ENCODE data around the gene FAM120B.
"Not testable (repeated sequence)": the region's sequence is repeated elsewhere in the genome, so short reads cannot be mapped to it uniquely, and the experiment has no call there.

Gene FAM120B

GRCh38 chr6:170404697-170405096, 98.1 kb downstream of the FAM120B start:
- Mint-ChIP-seq H3K4me3 (no peak overlapping the region), H3K9me3 (no peaks in the 10 kb centered on the region), H3K36me3 (ENCODE audit: low read depth) (peaks cover 24% of the 10 kb centered on the region), H3K4me1 (ENCODE audit: low read depth) (no peaks in the 10 kb centered on the region), H3K27ac (no peak overlapping the region), H3K27me3 (ENCODE audit: low read depth) (no peaks in the 10 kb centered on the region)

- H3K4me3 Mint-ChIP-seq = no peak overlapping the region
- H3K27me3 Mint-ChIP-seq (ENCODE audit: low read depth) = peaks cover 2% of the 10 kb centered on the region
- H3K36me3 Mint-ChIP-seq (ENCODE audit: low read depth) = peaks cover 22% of the 10 kb centered on the region
- no peaks in the 10 kb centered on the region for H3K4me1 Mint-ChIP-seq (ENCODE audit: low read depth)
- no peak overlapping the region for H3K27ac Mint-ChIP-seq
- H3K9me3 Mint-ChIP-seq = no peaks in the 10 kb centered on the region
Observed at GRCh38 chr6:170405311-170405975, 98.9 kb downstream of the FAM120B start.

- Mint-ChIP-seq H3K4me3 (no peak overlapping the region), H3K4me1 (ENCODE audit: low read depth) (no peaks in the 10 kb centered on the region), H3K9me3 (peaks cover 6% of the 10 kb centered on the region), H3K27me3 (ENCODE audit: low read depth) (peaks cover 12% of the 10 kb centered on the region), H3K36me3 (ENCODE audit: low read depth) (peaks cover 22% of the 10 kb centered on the region), H3K27ac (no peak overlapping the region)
Observed at GRCh38 chr6:170407200-170407599, 100.6 kb downstream of the FAM120B start.

- Mint-ChIP-seq H3K27me3 (ENCODE audit: low read depth) (peaks cover 15% of the 10 kb centered on the region), H3K27ac (no peak overlapping the region), H3K9me3 (peaks cover 6% of the 10 kb centered on the region), H3K36me3 (ENCODE audit: low read depth) (peaks cover 22% of the 10 kb centered on the region), H3K4me3 (no peak overlapping the region), H3K4me1 (ENCODE audit: low read depth) (no peaks in the 10 kb centered on the region)
Observed at GRCh38 chr6:170407932-170408331, 101.4 kb downstream of the FAM120B start.

- Mint-ChIP-seq H3K27me3 (ENCODE audit: low read depth) (peaks cover 15% of the 10 kb centered on the region), H3K36me3 (ENCODE audit: low read depth) (peaks cover 22% of the 10 kb centered on the region)
- not testable (repeated sequence) for H3K9me3 Mint-ChIP-seq; H3K27ac Mint-ChIP-seq; H3K4me1 Mint-ChIP-seq (ENCODE audit: low read depth); H3K4me3 Mint-ChIP-seq
Observed at GRCh38 chr6:170409746-170410145, 103.2 kb downstream of the FAM120B start.

GRCh38 chr6:170410241-170410640, 103.7 kb downstream of the FAM120B start:
- H3K36me3 Mint-ChIP-seq (ENCODE audit: low read depth) = peaks cover 17% of the 10 kb centered on the region
- no peak overlapping the region for H3K27ac Mint-ChIP-seq
- H3K4me3 Mint-ChIP-seq = no peak overlapping the region
- no peaks in the 10 kb centered on the region for H3K4me1 Mint-ChIP-seq (ENCODE audit: low read depth)
- peaks cover 15% of the 10 kb centered on the region for H3K27me3 Mint-ChIP-seq (ENCODE audit: low read depth)
- H3K9me3 Mint-ChIP-seq = peaks cover 6% of the 10 kb centered on the region

GRCh38 chr6:170415318-170415717, 108.8 kb downstream of the FAM120B start:
- no peak overlapping the region for H3K27ac Mint-ChIP-seq
- H3K4me3 Mint-ChIP-seq = no peak overlapping the region
- H3K9me3 Mint-ChIP-seq = peaks cover 6% of the 10 kb centered on the region
- peaks cover 14% of the 10 kb centered on the region for H3K27me3 Mint-ChIP-seq (ENCODE audit: low read depth)
- H3K36me3 Mint-ChIP-seq (ENCODE audit: low read depth) = no peaks in the 10 kb centered on the region
- H3K4me1 Mint-ChIP-seq (ENCODE audit: low read depth) = no peaks in the 10 kb centered on the region

GRCh38 chr6:170416303-170416702, 109.7 kb downstream of the FAM120B start:
- Mint-ChIP-seq H3K4me3 (no peak overlapping the region), H3K27ac (no peak overlapping the region), H3K9me3 (peaks cover under 1% of the 10 kb centered on the region), H3K36me3 (ENCODE audit: low read depth) (no peaks in the 10 kb centered on the region), H3K27me3 (ENCODE audit: low read depth) (peaks cover 5% of the 10 kb centered on the region), H3K4me1 (ENCODE audit: low read depth) (no peaks in the 10 kb centered on the region)

GRCh38 chr6:170416959-170417606, 110.5 kb downstream of the FAM120B start:
- Mint-ChIP-seq H3K4me1 (ENCODE audit: low read depth) (no peaks in the 10 kb centered on the region), H3K9me3 (no peaks in the 10 kb centered on the region), H3K4me3 (no peak overlapping the region), H3K27ac (no peak overlapping the region), H3K36me3 (ENCODE audit: low read depth) (no peaks in the 10 kb centered on the region), H3K27me3 (ENCODE audit: low read depth) (peaks cover 3% of the 10 kb centered on the region)

GRCh38 chr6:170417881-170418280, 111.3 kb downstream of the FAM120B start:
- H3K27ac Mint-ChIP-seq = no peak overlapping the region
- H3K9me3 Mint-ChIP-seq = no peaks in the 10 kb centered on the region
- H3K36me3 Mint-ChIP-seq (ENCODE audit: low read depth) = no peaks in the 10 kb centered on the region
- H3K4me1 Mint-ChIP-seq (ENCODE audit: low read depth) = no peaks in the 10 kb centered on the region
- H3K4me3 Mint-ChIP-seq = no peak overlapping the region
- peaks cover under 1% of the 10 kb centered on the region for H3K27me3 Mint-ChIP-seq (ENCODE audit: low read depth)

- Mint-ChIP-seq H3K36me3 (ENCODE audit: low read depth) (no peaks in the 10 kb centered on the region), H3K9me3 (no peaks in the 10 kb centered on the region), H3K27ac (no peak overlapping the region), H3K27me3 (ENCODE audit: low read depth) (peaks cover under 1% of the 10 kb centered on the region), H3K4me1 (ENCODE audit: low read depth) (no peaks in the 10 kb centered on the region), H3K4me3 (no peak overlapping the region)
Observed at GRCh38 chr6:170420283-170420682, 113.7 kb downstream of the FAM120B start.

- H3K27me3 Mint-ChIP-seq (ENCODE audit: low read depth) = peaks cover 5% of the 10 kb centered on the region
- no peaks in the 10 kb centered on the region for H3K36me3 Mint-ChIP-seq (ENCODE audit: low read depth)
- H3K4me1 Mint-ChIP-seq (ENCODE audit: low read depth) = no peaks in the 10 kb centered on the region
- H3K9me3 Mint-ChIP-seq = no peaks in the 10 kb centered on the region
- no peak overlapping the region for H3K27ac Mint-ChIP-seq
- no peak overlapping the region for H3K4me3 Mint-ChIP-seq
Observed at GRCh38 chr6:170420791-170421776, 114.5 kb downstream of the FAM120B start.

- Mint-ChIP-seq H3K27ac (no peak overlapping the region), H3K36me3 (ENCODE audit: low read depth) (no peaks in the 10 kb centered on the region), H3K27me3 (ENCODE audit: low read depth) (peaks cover 6% of the 10 kb centered on the region), H3K4me1 (ENCODE audit: low read depth) (no peaks in the 10 kb centered on the region), H3K4me3 (no peak overlapping the region), H3K9me3 (no peaks in the 10 kb centered on the region)
Observed at GRCh38 chr6:170421921-170422320, 115.4 kb downstream of the FAM120B start.

GRCh38 chr6:170423030-170423429, 116.5 kb downstream of the FAM120B start:
- no peaks in the 10 kb centered on the region for H3K4me1 Mint-ChIP-seq (ENCODE audit: low read depth)
- no peaks in the 10 kb centered on the region for H3K36me3 Mint-ChIP-seq (ENCODE audit: low read depth)
- H3K9me3 Mint-ChIP-seq = no peaks in the 10 kb centered on the region
- no peak overlapping the region for H3K27ac Mint-ChIP-seq
- no peak overlapping the region for H3K4me3 Mint-ChIP-seq
- H3K27me3 Mint-ChIP-seq (ENCODE audit: low read depth) = peaks cover 17% of the 10 kb centered on the region

Data from T-helper 1 cell treated with Interleukin-12 subunit alpha and Interleukin-12 subunit beta and Interleukin-4 antibody, amounts not matched to agents 30 μg/mL and 1 μg/mL, for 36 hours (primary cell).